ENCODE data around the gene TESMIN.

The TESMIN gene

GRCh38 chr11:68741463-68741862 lies 9.9 kb downstream of the TESMIN start:
- no peak for DNase-seq (ENCODE audit: extremely low read depth, insufficient read length)
- no peak overlapping the region for H3K4me3 ChIP-seq (replicated peaks; ENCODE audit: low read depth, low read length)
- no peaks in the 10 kb centered on the region for H3K36me3 ChIP-seq (ENCODE audit: control insufficient read depth, insufficient read depth, low read length)
- no peak for TF ChIP-seq CTCF (IDR thresholded peaks at IDR 0.05; ENCODE audit: insufficient read depth, low read length, poor library complexity, severe bottlenecking)
- H3K27me3 ChIP-seq (replicated peaks; ENCODE audit: control insufficient read depth, insufficient read depth, low read length), result 0 out of 2 replicates have a peak, but pooled peaks cover 2% of the 10 kb centered on the region

GRCh38 chr11:68735646-68736045 lies 15.7 kb downstream of the TESMIN start:
- no peaks in the 10 kb centered on the region for H3K36me3 ChIP-seq (ENCODE audit: control insufficient read depth, insufficient read depth, low read length)
- TF ChIP-seq CTCF (IDR thresholded peaks at IDR 0.05; ENCODE audit: insufficient read depth, low read length, poor library complexity, severe bottlenecking), result no peak
- DNase-seq (ENCODE audit: extremely low read depth, insufficient read length), result no peak
- no peaks in the 10 kb centered on the region; the same call in 1 of the 2 replicates for H3K27me3 ChIP-seq (replicated peaks; ENCODE audit: control insufficient read depth, insufficient read depth, low read length)
- no peak overlapping the region for H3K4me3 ChIP-seq (replicated peaks; ENCODE audit: low read depth, low read length)

GRCh38 chr11:68735125-68735524 lies 16.2 kb downstream of the TESMIN start:
- Histone ChIP-seq H3K36me3 (ENCODE audit: control insufficient read depth, insufficient read depth, low read length) (no peaks in the 10 kb centered on the region), H3K27me3 (replicated peaks; ENCODE audit: control insufficient read depth, insufficient read depth, low read length) (no peaks in the 10 kb centered on the region; the same call in 1 of the 2 replicates), H3K4me3 (replicated peaks; ENCODE audit: low read depth, low read length) (no peak overlapping the region)
- no peak for DNase-seq (ENCODE audit: extremely low read depth, insufficient read length)
- TF ChIP-seq CTCF (IDR thresholded peaks at IDR 0.05; ENCODE audit: insufficient read depth, low read length, poor library complexity, severe bottlenecking), result no peak

GRCh38 chr11:68734111-68734510 lies 17.2 kb downstream of the TESMIN start:
- Histone ChIP-seq H3K36me3 (ENCODE audit: control insufficient read depth, insufficient read depth, low read length) (no peaks in the 10 kb centered on the region), H3K27me3 (replicated peaks; ENCODE audit: control insufficient read depth, insufficient read depth, low read length) (no peaks in the 10 kb centered on the region; the same call in 1 of the 2 replicates), H3K4me3 (replicated peaks; ENCODE audit: low read depth, low read length) (no peak overlapping the region)
- TF ChIP-seq CTCF (IDR thresholded peaks at IDR 0.05; ENCODE audit: insufficient read depth, low read length, poor library complexity, severe bottlenecking), result no peak
- DNase-seq (ENCODE audit: extremely low read depth, insufficient read length), result no peak

- no peak overlapping the region for H3K4me3 ChIP-seq (replicated peaks; ENCODE audit: low read depth, low read length)
- peaks cover 1% of the 10 kb centered on the region for H3K27me3 ChIP-seq (replicated peaks; ENCODE audit: control insufficient read depth, insufficient read depth, low read length)
- no peaks in the 10 kb centered on the region for H3K36me3 ChIP-seq (ENCODE audit: control insufficient read depth, insufficient read depth, low read length)
- no peak for DNase-seq (ENCODE audit: extremely low read depth, insufficient read length)
- no peak for TF ChIP-seq CTCF (IDR thresholded peaks at IDR 0.05; ENCODE audit: insufficient read depth, low read length, poor library complexity, severe bottlenecking)
Observed at GRCh38 chr11:68727783-68728182, 23.5 kb downstream of the TESMIN start.

- no peak overlapping the region for H3K4me3 ChIP-seq (replicated peaks; ENCODE audit: low read depth, low read length)
- TF ChIP-seq CTCF (IDR thresholded peaks at IDR 0.05; ENCODE audit: insufficient read depth, low read length, poor library complexity, severe bottlenecking), result no peak
- peaks cover 1% of the 10 kb centered on the region for H3K27me3 ChIP-seq (replicated peaks; ENCODE audit: control insufficient read depth, insufficient read depth, low read length)
- DNase-seq (ENCODE audit: extremely low read depth, insufficient read length), result no peak
- no peaks in the 10 kb centered on the region for H3K36me3 ChIP-seq (ENCODE audit: control insufficient read depth, insufficient read depth, low read length)
Observed at GRCh38 chr11:68724293-68724692, 27.0 kb downstream of the TESMIN start.

All from GM06990 (cell line).